Measurements from ENCODE around the gene HDGFL1.

Gene HDGFL1

DNA sequence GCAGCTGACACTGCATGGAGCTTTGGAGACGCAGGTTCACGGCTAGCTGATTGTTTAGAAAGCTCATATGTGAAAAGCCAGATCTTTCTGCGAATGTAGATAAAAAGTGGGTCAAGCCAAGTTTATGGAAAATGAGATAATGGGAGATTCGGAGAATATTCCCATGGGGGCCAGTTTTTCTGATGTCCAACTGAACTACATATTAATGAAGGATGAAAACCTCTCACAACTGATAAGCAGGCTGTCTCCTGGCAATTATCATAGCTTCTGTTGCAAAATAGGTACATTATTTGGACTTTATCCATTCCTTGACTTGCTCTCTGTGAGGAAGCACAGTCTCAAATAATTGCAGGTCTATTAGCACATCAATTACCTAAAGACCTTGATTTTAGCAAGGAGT, 21.1 kb downstream of the HDGFL1 start:
- DNase-seq (ENCODE audit: low read depth), result no peak

DNA sequence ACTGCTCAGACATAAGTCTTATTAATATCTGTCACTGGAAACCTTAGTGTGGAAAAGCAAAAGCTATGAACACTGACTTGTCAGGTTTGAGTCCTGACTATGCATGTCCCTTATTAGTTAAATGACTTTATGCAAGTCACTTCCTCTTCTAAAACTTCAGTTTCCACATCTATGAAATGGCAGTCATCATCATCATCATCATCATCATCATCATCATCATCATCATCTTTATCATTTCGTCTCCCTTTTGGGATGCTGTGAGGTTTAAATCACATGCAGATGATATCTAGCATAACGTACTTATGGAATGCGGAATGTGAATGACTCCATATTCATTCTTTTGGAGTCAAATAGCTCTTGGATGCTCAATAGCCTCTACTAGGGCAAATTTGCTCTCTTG, 24.5 kb downstream of the HDGFL1 start:
- DNase-seq (ENCODE audit: low read depth), result no peak

DNA sequence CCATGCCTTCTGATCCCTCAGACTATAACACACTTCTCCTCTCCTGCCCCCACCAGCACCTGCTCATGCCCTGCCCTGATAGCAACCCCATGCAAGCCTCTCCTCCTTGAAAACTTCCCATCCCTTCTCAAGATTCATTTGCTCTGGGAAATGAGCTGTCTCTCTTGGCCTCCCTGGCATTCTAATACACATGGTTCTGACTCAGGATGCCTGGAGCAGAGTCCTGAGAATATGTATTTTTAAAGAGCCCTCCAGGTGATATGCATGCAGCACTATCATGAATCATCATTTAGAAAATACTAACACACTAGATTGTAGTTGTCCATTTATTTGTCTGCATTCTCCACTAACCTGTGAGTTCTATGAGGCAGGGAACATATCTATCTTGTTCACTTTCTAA, 26.6 kb downstream of the HDGFL1 start:
- no peak for DNase-seq (ENCODE audit: low read depth)

DNA sequence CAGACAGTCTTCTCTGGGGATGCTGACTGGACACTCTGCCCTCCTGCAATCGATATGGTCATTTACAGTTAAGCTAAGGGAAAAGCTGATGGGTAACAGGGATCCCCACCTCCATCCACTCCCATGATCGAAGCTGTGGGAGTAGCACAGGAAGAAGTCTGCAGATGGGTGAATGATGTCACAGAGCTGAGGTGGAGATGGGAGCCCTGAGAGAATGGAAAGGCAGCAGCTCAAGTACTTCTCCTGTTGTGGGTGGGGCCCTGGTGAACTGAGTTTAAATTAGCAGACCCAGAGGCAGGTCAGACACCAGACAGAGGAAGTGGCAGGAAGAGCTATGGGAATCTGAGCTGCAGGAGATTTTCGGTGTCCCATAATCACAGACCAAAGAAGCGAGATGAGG, 29.0 kb downstream of the HDGFL1 start:
- no peak for DNase-seq (ENCODE audit: low read depth)

DNA sequence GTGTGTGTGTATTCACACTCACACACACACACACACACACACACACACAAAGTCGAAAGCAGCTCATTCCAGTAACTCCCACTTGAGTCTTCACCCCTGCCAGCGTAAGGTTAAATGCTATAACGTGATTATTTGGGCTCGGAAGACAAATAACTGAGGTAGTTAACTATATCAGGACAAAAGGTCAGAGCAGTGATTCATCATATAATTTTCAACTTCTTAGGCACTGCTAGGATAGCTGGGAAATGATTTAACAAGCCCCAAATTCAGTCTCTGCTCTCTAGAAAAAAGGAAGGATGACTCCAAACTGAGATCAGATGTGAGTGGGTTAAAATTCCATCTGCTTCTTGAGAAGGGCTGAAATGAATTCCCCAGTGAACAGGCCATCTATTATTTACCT, 30.7 kb downstream of the HDGFL1 start:
- DNase-seq (ENCODE audit: low read depth), result no peak

DNA sequence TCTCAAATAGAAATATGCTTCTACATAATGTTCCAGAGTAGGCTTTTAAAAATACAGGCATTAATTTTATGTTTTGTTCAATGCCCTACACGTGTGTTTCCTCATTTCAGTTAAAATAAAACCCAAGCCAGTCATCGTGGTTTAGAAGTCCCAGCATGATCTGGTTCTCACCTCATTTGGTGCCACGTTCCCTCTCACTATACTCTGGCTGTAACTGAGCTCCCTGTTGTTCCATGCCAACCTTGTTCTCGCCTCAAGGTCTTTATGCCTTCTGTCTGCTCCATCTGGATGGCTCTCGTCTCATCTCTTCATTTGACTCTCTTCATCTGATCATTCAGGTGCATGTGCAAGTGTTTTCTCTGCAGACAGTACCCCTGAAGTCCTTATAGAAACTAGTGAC, 32.6 kb downstream of the HDGFL1 start:
- no peak for DNase-seq (ENCODE audit: low read depth)

DNA sequence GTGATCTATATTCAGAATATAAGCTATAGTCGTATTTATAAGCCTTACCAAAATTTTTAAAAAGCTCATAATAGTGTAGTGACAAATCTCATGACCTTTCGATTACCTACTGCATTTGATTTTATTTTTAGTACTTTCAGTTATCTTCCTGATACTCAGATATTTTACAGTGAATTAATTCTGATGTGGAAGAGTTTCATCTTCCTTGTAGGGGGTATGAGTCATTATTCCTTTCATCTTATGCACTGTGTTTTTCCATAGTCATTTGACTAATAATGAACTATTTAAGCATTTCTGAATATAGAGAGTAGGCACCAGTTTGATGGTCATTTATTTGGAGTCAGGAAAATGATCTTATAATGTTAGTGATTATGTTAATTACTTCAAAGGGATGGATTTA, 36.4 kb downstream of the HDGFL1 start:
- no peak for DNase-seq (ENCODE audit: low read depth)

DNA sequence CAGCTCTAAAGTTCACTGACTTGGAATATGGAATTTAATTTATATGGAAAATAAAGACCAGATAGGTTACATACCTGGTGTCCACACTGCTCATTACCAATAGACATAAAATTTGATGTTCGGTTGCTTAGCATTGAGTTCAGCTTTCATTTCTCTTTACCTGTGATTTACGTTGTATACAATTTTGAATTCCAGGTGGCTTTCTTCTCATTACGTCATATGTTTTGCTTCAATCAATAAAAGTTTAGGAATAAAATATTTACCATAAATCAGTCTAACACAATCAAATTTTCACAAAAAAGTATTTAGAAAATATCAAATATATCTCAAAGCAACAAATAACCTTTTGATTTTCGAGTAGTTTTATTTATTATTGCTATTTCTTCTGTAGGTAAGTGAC, 40.8 kb downstream of the HDGFL1 start:
- no peak for DNase-seq (ENCODE audit: low read depth)

DNA sequence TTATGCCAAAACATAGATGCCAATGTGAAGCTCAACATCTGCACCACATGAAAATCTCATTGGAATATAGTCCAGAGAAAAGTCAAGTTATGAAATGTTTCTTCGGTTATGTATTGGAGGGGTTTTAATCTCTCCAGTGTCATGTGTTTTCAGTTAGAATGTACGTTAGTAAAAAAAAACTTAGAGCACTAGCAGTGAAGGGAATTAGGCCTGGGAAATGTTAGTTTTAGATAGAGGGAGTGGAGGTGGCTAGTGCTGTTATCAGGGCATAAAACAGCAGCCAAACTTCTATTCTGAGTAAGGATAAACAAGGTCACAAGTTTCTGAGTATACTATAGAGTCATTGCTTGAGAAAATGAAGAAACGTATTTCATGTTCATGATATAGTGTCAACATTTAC, 42.9 kb downstream of the HDGFL1 start:
- DNase-seq (ENCODE audit: low read depth), result no peak

DNA sequence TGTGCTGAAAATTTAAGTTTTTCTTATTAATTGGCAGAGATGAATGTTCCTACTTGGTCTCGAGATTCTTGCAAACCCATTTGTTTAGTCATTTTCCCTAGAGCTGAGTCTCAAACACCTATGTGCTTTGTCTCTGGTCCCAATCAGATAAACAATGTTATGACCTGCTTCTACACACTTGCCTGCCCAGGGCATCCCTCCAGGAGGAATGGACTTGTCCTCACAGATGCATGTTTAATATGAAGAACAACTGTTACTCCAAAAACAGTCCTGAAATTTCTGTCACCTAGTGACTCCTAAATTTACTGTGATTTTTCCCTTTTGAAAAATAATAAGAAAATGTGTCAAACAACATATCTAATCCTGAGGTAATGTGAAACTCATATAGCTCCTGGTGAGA, 43.7 kb downstream of the HDGFL1 start:
- no peak for DNase-seq (ENCODE audit: low read depth)

DNA sequence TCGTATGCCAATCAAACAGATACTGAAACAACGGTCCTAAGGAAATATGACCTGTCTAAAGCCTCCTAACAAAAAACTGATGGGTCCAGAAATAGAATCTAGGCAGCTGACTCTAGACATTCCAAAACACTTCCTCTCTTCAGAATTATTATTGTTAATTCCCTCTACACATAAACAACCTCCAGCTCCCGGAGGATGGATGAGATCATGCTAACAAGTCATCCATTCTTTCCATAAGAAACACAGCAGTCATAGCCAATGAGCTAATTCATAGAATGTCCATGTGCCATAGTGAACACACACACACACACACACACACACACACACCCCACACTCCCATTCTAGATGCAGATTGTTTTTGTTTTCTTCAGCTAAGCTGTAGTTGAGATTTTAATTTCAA, 44.3 kb downstream of the HDGFL1 start:
- DNase-seq (ENCODE audit: low read depth), result peak; percentile 20

DNA sequence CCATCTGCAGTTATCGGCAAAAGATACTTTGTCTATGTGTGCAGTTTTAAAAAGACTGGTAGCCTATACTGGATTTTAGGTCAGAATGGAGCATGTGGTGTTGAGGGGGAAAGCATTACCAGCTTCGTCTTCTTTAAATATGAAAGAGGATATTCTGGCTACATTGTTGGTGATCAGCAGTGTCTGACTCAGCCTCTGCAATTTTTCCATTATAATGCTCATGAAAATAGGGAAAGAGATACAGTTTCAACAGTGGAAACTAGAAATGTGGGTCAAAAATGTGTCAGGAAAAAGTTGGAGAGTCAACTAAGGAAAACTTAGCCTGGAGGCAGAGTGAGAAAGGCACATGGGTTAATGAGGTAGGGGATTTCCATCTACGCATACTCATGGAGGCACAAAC, 45.2 kb downstream of the HDGFL1 start:
- no peak for DNase-seq (ENCODE audit: low read depth)

DNA sequence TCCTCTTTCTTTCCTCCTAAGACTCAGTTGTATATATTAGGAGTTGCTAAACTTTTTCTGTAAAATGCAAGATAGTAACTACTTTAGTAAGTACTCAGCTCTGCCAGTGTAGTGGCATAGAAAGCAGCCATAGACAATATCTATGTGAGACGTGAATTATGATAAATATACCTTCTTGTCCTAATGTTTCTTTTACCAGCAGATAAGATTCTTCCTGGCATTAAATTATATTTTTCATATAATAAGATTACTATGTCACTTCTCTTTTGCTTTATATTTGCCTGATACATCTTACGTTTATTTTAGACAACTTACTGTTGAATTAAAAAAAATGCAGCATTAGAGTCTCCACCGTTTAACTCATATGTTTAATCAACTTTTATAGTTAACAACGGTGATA, 51.7 kb downstream of the HDGFL1 start:
- no peak for DNase-seq (ENCODE audit: low read depth)

Data from HS-27A (cell line).